Endothelial cell of umbilical vein (primary cell): ENCODE data around the gene MACROD2. TPM values are rescaled to one million over a fixed set of nuclear protein-coding genes. Genes with fewer than 3 reads are reported as not detected.

Experiments
- BruUV-seq: library from RNA; stranded (reverse); fragments of 400-500 nt; replicated peaks from 2 replicates; lab custom pipeline; 2021; lab: Mats Ljungman, UMichigan
- CTCF ChIA-PET: fragments of 300-600, 350-600 bp; sonication (Branson Sonifier 250); formaldehyde crosslinking; loops from one replicate; lab custom pipeline; 2021; ENCODE audit warnings: antibody characterized with exemption, inconsistent platforms; lab: Charles Lee
- POLR2A ChIA-PET: fragments of 300-600, 350-600 bp; sonication (Branson Sonifier 250); formaldehyde crosslinking; loops from one replicate; lab custom pipeline; 2021; ENCODE audit warnings: antibody characterized with exemption, inconsistent platforms; lab: Charles Lee
- DNase-seq: peaks from one replicate; pipeline ENCODE4 v3.0.0-alpha.2; 2011; ENCODE audit warnings: low read depth, low spot score
- FAIRE-seq: peaks from 2 replicates; lab custom pipeline; 2011; peaks lifted over from hg19 to GRCh38; lab: Jason Lieb, UNC
- H2AFZ ChIP-seq: 2 replicates; pipeline ENCODE4 v1.6.0; 2012; ENCODE audit warnings: low read depth, low read length, control low read depth, inconsistent platforms
- H3K27ac ChIP-seq: 2 replicates; pipeline ENCODE4 v1.5.1; 2011; ENCODE audit warnings: low read depth, mild to moderate bottlenecking, control low read depth, low read length, moderate library complexity; ENCODE audit not compliant: insufficient read depth
- H3K27me3 ChIP-seq, 2 experiments: 2 replicates each; pipeline versions ENCODE4 v1.6.0 to v1.6.1; 2011; ENCODE audit warnings: low read length in 2 of 2, mixed read lengths in 1 of 2; ENCODE audit not compliant: control insufficient read depth in 2 of 2, insufficient read depth in 2 of 2
- H3K36me3 ChIP-seq, 2 experiments: 2 replicates in 1 of 2; 3 replicates in 1 of 2; pipeline ENCODE4 v1.5.1; 2011; ENCODE audit warnings: low read length in 2 of 2, mild to moderate bottlenecking in 1 of 2, moderate library complexity in 1 of 2; ENCODE audit not compliant: control insufficient read depth in 2 of 2, insufficient read depth in 2 of 2; ENCODE audit errors: extremely low read depth in 1 of 2
- H3K4me1 ChIP-seq: 3 replicates; pipeline ENCODE4 v1.5.1; 2011; ENCODE audit warnings: mild to moderate bottlenecking, low read length; ENCODE audit not compliant: control insufficient read depth, insufficient read depth; ENCODE audit errors: extremely low read depth
- H3K4me2 ChIP-seq: 2 replicates; pipeline ENCODE4 v1.6.1; 2011; ENCODE audit warnings: low read length, control low read depth, mixed read lengths; ENCODE audit not compliant: insufficient read depth
- H3K4me3 ChIP-seq, 3 experiments: fragments of 200-600 bp in 1 of 3; sonication (generic), shearing (Covaris generic) in 1 of 3; replicated peaks in 1 of 3; 2 replicates each; pipeline ENCODE4 v1.5.1; 2011 to 2016; ENCODE audit warnings: control low read depth in 3 of 3, low read length in 3 of 3, mild to moderate bottlenecking in 2 of 3, inconsistent platforms in 1 of 3, low read depth in 1 of 3, moderate library complexity in 1 of 3; ENCODE audit not compliant: insufficient read depth in 1 of 3
- H3K79me2 ChIP-seq: 2 replicates; pipeline ENCODE4 v1.6.0; 2012; ENCODE audit warnings: low read length, inconsistent platforms; ENCODE audit not compliant: control insufficient read depth, insufficient read depth
- H3K9ac ChIP-seq: replicated peaks from 2 replicates; pipeline ENCODE3; 2011; ENCODE audit warnings: low read length, control low read depth; ENCODE audit not compliant: insufficient read depth; ENCODE audit errors: extremely low read depth
- H3K9me1 ChIP-seq: replicated peaks from 3 replicates; pipeline ENCODE4 v1.6.0; 2011; ENCODE audit warnings: mild to moderate bottlenecking, low read length; ENCODE audit not compliant: control insufficient read depth, insufficient read depth; ENCODE audit errors: extremely low read depth
- H3K9me3 ChIP-seq: replicated peaks from 2 replicates; pipeline ENCODE4 v1.5.1; 2012; ENCODE audit warnings: low read length, inconsistent platforms; ENCODE audit not compliant: control insufficient read depth, insufficient read depth
- H4K20me1 ChIP-seq: replicated peaks from 2 replicates; pipeline ENCODE3; 2011; ENCODE audit warnings: mild to moderate bottlenecking, low read length; ENCODE audit not compliant: control insufficient read depth, insufficient read depth; ENCODE audit errors: extremely low read depth
- CTCF ChIP-seq, 2 donors: IDR thresholded peaks; 1 replicate in 1 of 2; 2 replicates in 1 of 2; pipeline ENCODE4 v1.5.1; 2011; ENCODE audit warnings: low read length in 2 of 2, mild to moderate bottlenecking in 2 of 2, moderate library complexity in 2 of 2, control low read depth in 1 of 2, inconsistent platforms in 1 of 2, low read depth in 1 of 2; ENCODE audit not compliant: insufficient read depth in 1 of 2; ENCODE audit errors: extremely low read depth in 1 of 2
- EZH2 ChIP-seq: IDR thresholded peaks from 2 replicates; pipeline ENCODE4 v1.6.1; 2012; ENCODE audit warnings: borderline replicate concordance, low read depth, mild to moderate bottlenecking, moderate library complexity, low read length, inconsistent platforms; ENCODE audit not compliant: severe bottlenecking
- FOS ChIP-seq: IDR thresholded peaks from 2 replicates; pipeline ENCODE4 v1.6.1; 2011; ENCODE audit warnings: mild to moderate bottlenecking, low read length, moderate library complexity, borderline replicate concordance; ENCODE audit not compliant: insufficient read depth
- GATA2 ChIP-seq: IDR thresholded peaks from 2 replicates; pipeline ENCODE4 v1.7.0; 2011; ENCODE audit warnings: low read depth, mild to moderate bottlenecking, moderate library complexity, mixed read lengths, low read length; ENCODE audit not compliant: insufficient read length, insufficient read depth
- JUN ChIP-seq: IDR thresholded peaks from 2 replicates; pipeline ENCODE4 v1.6.1; 2011; ENCODE audit warnings: borderline replicate concordance, low read depth; ENCODE audit not compliant: insufficient read length, insufficient read depth
- MAX ChIP-seq: IDR thresholded peaks from 2 replicates; pipeline ENCODE4 v1.6.1; 2011; ENCODE audit not compliant: insufficient read depth, insufficient read length
- MYC ChIP-seq: IDR thresholded peaks from one replicate; pipeline ENCODE4 v1.6.1; 2011; ENCODE audit warnings: mild to moderate bottlenecking, low read depth, low read length
- POLR2A ChIP-seq: IDR thresholded peaks from 2 replicates; pipeline ENCODE4 v1.6.1; 2012; ENCODE audit warnings: low read depth, mild to moderate bottlenecking, control low read depth, low read length
- POLR2AphosphoS5 ChIP-seq: IDR thresholded peaks from 2 replicates; pipeline ENCODE4 v1.6.1; 2012; ENCODE audit warnings: low read depth, mild to moderate bottlenecking, control low read depth, low read length, moderate library complexity; ENCODE audit not compliant: insufficient read depth
- dilution Hi-C: fragments of 300-500 bp; cut with MboI; formaldehyde crosslinking; loops from one replicate; pipeline ENCODE4 v1.15.0; 2019; ENCODE audit warnings: low sequenced_read_pairs; ENCODE audit not compliant: extremely low pct_ligation_motif_present
- intact Hi-C: fragments of 100-400 bp; cut with micrococcal nuclease; formaldehyde crosslinking; loops from one replicate; pipeline ENCODE4 v1.10.0; 2022
- polyA plus RNA-seq, 4 experiments: library from polyadenylated mRNA; depleted of rRNA in 3 of 4; stranded (reverse) in 3 of 4; unstranded in 1 of 4; fragments of >200 nt; gene quantifications; 2 replicates each; pipeline versions ENCODE4 v1.2.1 to v1.2.3, GENCODE V29; 2011 to 2012; ENCODE audit warnings: missing spikeins in 1 of 4
- total RNA-seq: library from RNA; stranded (reverse); gene quantifications from 2 replicates; pipeline ENCODE4 v1.2.3, GENCODE V29; 2021

Gene MACROD2
- total and polyA plus RNA-seq, 2 donors (not counting 3 experiments of a cell fraction or from before 2014, with no cell fraction given): 0.11 to 0.73 TPM

- no peaks in the 10 kb centered on the region for H3K36me3 ChIP-seq
- intact Hi-C loops (no loop called here), dilution Hi-C loops (no loop called here)
- no peak overlapping the region for H2AFZ ChIP-seq
- H3K79me2 ChIP-seq: no peaks in the 10 kb centered on the region
- POLR2A ChIA-PET: no interaction called here
- no peak overlapping the region for H3K9ac ChIP-seq
- no peaks in the 10 kb centered on the region for H3K4me1 ChIP-seq
- BruUV-seq: no TSS peak
- no peaks in the 10 kb centered on the region for H4K20me1 ChIP-seq
- no peaks in the 10 kb centered on the region for H3K9me3 ChIP-seq
- no peak overlapping the region for H3K27ac ChIP-seq
- DNase-seq: no peak
- FAIRE-seq: no peak
- H3K27me3 ChIP-seq: no peaks in the 10 kb centered on the region
- CTCF ChIA-PET: interaction anchor here (0.7 to 1.1 kb wide), 2 partner anchors 11 to 37 kb away, joined by 3 read pairs; no protein-coding TSS in a partner anchor
- H3K4me3 ChIP-seq: no peak overlapping the region
- no peaks in the 10 kb centered on the region for H3K9me1 ChIP-seq
- no peak for TF ChIP-seq EZH2
- no peak for TF ChIP-seq MYC
- no peak for TF ChIP-seq GATA2
- no peak for TF ChIP-seq JUN
- TF ChIP-seq MAX: no peak
- TF ChIP-seq FOS: no peak
- no peak for TF ChIP-seq POLR2AphosphoS5
- TF ChIP-seq CTCF (IDR thresholded peaks at IDR 0.05; ENCODE audit: extremely low read depth in 1 of 2, insufficient read depth in 1 of 2, low read depth in 1 of 2, low read length in 2 of 2): no peak
- no peak for TF ChIP-seq POLR2A
- no peak overlapping the region for H3K4me2 ChIP-seq
Observed at GRCh38 chr20:14566505-14566904, 571.2 kb downstream of the MACROD2 start.
